ENCODE data around the gene BEGAIN.

The BEGAIN gene

DNA sequence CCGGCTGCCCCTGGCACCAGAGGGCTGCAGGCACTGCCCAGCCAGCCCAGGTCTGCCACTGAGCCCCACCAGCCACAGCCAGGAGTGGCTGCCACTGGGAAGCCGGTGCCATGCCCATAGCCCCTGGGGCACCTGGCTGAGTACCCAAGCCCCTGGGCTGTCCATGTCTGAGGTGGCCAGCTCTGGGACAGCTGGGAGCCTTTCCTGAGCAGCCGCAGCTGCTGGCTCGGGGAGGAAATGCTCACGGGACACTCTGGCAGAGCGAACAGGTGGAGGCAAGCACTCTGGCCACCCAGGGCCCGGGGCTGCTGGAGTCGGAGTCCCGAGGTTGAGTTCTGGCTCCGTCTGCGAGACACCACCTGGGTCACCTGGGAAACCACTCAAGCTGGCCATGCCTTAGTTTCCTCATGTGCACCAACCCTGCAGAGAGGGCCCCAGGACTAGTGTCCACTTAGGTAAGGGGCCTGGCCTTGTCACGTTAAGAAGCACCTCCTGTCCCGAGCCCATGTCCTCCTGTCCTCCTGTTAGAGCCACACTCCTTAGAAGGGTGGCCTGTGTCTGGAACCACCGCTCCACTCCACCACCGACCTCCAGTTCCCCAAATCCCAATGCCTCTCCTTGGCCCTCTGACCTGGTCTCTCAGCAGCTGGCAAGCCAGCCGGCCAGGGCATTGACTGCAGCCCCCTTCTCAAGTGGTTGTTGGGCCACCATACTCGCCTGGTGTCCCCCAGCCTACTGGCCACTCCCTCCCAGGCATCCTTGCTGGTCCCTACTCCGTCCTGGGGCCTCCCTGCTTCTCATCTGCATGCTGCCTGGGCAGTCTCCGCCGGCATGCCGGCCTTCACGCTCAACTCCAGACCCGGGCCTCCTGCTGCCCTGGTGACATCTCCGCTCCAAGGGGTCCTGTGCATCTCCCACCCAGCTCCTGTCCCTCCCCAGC lies 45.3 kb downstream of the BEGAIN start:
- no peak overlapping the region for H3K27ac ChIP-seq (ENCODE audit: insufficient read depth, low read depth, low read length, poor library complexity, severe bottlenecking)
- 92 to 93% methylated on average over 24 of the region's 24 CpGs for WGBS, 2 experiments
- no peaks in the 10 kb centered on the region for H3K9me3 ChIP-seq (ENCODE audit: control insufficient read depth, low read length)
- H3K4me1 ChIP-seq (ENCODE audit: control insufficient read depth, insufficient read depth, low read length) = peaks cover 11% of the 10 kb centered on the region
- peaks cover 5% of the 10 kb centered on the region for H3K27me3 ChIP-seq (ENCODE audit: control insufficient read depth, insufficient read depth, low read length, poor library complexity, severe bottlenecking)
- H3K36me3 ChIP-seq (ENCODE audit: control insufficient read depth, insufficient read depth, low read length) = no peaks in the 10 kb centered on the region
- no peak overlapping the region for H3K4me3 ChIP-seq (ENCODE audit: insufficient read depth, low read depth, low read length)

DNA sequence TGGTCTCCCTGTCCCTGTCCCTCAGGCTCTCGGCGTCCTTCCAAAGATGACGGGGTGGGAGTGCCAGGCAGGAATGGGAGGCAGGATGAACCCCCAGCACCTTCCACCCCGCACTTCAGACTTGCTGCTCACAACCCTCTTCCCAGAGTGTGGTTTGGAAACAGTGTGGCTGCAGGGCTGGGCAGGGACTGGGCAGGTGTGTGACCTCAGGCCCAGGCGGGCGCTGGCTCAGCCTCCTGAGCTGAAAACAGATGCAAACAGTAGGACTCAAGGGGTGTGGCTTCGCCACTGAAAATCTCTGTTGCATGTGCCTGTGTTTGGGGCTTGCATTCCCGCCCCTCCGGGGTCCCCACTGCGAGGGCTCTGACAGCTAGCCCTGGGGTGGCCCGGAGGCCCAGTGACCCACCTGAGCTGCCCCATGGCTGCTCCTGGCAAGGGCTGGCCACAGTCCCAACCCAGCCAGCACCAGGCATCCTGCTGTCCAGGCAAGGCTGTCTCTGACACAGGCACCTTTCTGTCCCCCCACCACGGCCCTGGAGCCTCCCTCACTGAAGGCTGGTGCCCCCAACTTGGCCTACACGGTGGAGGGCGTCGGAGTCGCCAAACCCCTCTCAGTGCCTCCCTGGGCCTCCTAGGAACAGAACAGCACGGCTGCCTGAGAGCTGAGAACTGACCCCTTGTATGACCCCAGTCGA lies 46.1 kb downstream of the BEGAIN start:
- H3K36me3 ChIP-seq (ENCODE audit: control insufficient read depth, insufficient read depth, low read length) = no peaks in the 10 kb centered on the region
- no peak overlapping the region for H3K4me3 ChIP-seq (ENCODE audit: insufficient read depth, low read depth, low read length)
- H3K27ac ChIP-seq (ENCODE audit: insufficient read depth, low read depth, low read length, poor library complexity, severe bottlenecking) = no peak overlapping the region
- peaks cover 8% of the 10 kb centered on the region for H3K4me1 ChIP-seq (ENCODE audit: control insufficient read depth, insufficient read depth, low read length)
- WGBS, 2 experiments = 90 to 91% methylated on average over 18 of the region's 18 CpGs
- H3K27me3 ChIP-seq (ENCODE audit: control insufficient read depth, insufficient read depth, low read length, poor library complexity, severe bottlenecking) = no peaks in the 10 kb centered on the region
- H3K9me3 ChIP-seq (ENCODE audit: control insufficient read depth, low read length) = no peaks in the 10 kb centered on the region

DNA sequence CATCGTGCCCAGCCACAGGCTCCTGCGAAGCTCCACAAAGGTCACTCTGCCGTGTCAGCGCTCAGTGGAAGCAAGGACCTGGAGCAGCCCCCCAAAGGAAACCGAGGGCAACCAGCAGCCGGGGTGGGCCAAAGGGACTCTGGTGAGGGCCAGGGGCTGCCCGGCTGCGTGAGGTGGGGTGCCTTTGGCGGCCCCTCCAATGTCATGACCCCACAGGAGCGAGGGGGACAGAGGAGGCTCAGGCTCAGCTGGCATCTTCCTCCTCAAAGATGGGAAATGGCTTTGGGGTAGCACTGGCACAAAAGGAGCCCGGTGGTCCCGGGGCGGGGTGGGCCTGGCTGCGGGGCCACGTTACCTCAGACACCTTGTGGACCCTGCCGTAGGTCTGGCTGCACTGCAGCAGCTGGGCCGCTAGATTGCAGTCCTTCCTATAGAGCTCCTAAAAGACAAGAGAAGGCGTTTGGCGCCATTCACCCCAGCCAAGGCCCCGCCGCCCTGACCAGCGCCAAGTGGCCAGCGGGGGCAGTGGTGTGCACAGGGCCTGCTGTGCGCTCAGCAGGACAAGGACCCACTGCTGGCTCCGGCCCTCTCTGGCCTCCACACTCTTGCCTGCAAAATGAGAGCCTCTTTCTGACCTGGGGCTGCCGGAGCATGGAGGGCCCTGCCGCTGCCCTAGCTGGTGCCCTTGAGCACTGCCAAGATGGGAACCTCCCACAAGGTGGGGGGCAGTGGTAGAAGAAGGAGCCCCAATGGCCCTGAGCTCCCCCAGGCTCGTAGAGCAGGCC lies 46.9 kb downstream of the BEGAIN start:
- Histone ChIP-seq H3K27ac (ENCODE audit: insufficient read depth, low read depth, low read length, poor library complexity, severe bottlenecking) (no peak overlapping the region), H3K9me3 (ENCODE audit: control insufficient read depth, low read length) (no peaks in the 10 kb centered on the region), H3K4me3 (ENCODE audit: insufficient read depth, low read depth, low read length) (no peak overlapping the region), H3K36me3 (ENCODE audit: control insufficient read depth, insufficient read depth, low read length) (no peaks in the 10 kb centered on the region), H3K27me3 (ENCODE audit: control insufficient read depth, insufficient read depth, low read length, poor library complexity, severe bottlenecking) (no peaks in the 10 kb centered on the region), H3K4me1 (ENCODE audit: control insufficient read depth, insufficient read depth, low read length) (peaks cover 5% of the 10 kb centered on the region)
- WGBS, 2 experiments = 90 to 92% methylated on average over 28 of the region's 28 CpGs

DNA sequence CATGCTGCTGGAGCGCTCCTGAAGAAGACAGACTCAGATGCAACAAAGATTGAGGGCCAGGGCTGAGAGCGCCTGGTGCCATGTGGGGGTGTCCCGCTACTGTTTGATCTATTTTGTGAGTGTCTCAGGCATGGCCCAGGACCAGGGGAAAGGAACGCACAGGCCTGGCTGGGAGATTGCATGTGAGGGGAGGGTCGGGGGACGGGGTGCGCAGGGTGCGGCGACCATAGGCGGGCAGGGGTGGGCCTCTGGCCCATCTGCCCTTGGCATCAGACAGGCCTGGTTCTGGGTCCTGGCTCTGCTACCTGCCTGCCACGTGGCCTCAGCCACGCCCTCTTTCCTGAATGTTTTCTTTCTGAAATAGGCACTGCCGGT lies 47.5 kb downstream of the BEGAIN start:
- no peak overlapping the region for H3K27ac ChIP-seq (ENCODE audit: insufficient read depth, low read depth, low read length, poor library complexity, severe bottlenecking)
- H3K9me3 ChIP-seq (ENCODE audit: control insufficient read depth, low read length) = no peaks in the 10 kb centered on the region
- 92% methylated on average over 13 of the region's 13 CpGs for WGBS, 2 experiments
- no peaks in the 10 kb centered on the region for H3K36me3 ChIP-seq (ENCODE audit: control insufficient read depth, insufficient read depth, low read length)
- peaks cover 4% of the 10 kb centered on the region for H3K4me1 ChIP-seq (ENCODE audit: control insufficient read depth, insufficient read depth, low read length)
- H3K4me3 ChIP-seq (ENCODE audit: insufficient read depth, low read depth, low read length) = no peak overlapping the region
- no peaks in the 10 kb centered on the region for H3K27me3 ChIP-seq (ENCODE audit: control insufficient read depth, insufficient read depth, low read length, poor library complexity, severe bottlenecking)

DNA sequence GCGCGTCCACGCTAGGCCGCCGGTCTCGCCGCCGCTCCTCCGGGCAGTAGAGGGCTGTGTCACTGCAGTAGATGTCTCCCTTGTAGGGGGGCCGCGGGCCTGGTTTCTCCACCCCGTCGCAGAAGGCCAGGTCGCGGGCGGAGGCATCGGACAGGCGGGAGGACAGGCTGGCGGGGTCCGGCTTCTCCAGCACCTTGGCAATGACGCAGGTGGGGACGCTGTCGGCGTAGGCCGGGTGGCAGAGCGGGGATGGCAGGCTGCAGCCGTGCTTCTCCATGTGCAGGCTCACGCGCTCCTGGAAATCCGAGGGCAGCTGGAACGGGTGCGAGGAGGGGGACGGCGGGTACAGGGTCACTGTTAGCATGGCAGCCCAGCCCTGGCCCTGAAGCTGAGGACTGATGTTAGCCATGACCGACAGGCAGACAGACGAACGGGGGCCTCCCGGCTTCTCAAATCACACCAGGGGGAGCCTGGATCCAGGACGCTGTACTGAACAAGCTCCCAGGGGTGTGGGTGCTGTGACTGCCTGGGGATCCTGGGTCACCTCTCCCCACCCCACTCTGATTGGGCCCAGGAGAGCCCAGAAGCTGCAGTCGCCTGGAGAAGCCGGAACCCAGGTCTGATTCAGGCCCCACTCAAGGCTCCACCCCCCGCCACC lies 48.1 kb downstream of the BEGAIN start:
- Histone ChIP-seq H3K9me3 (ENCODE audit: control insufficient read depth, low read length) (no peaks in the 10 kb centered on the region), H3K27ac (ENCODE audit: insufficient read depth, low read depth, low read length, poor library complexity, severe bottlenecking) (no peak overlapping the region), H3K36me3 (ENCODE audit: control insufficient read depth, insufficient read depth, low read length) (no peaks in the 10 kb centered on the region), H3K4me1 (ENCODE audit: control insufficient read depth, insufficient read depth, low read length) (peaks cover 10% of the 10 kb centered on the region), H3K27me3 (ENCODE audit: control insufficient read depth, insufficient read depth, low read length, poor library complexity, severe bottlenecking) (no peaks in the 10 kb centered on the region), H3K4me3 (ENCODE audit: insufficient read depth, low read depth, low read length) (no peak overlapping the region)
- WGBS, 2 experiments = 95 to 96% methylated on average over 42 of the region's 42 CpGs

DNA sequence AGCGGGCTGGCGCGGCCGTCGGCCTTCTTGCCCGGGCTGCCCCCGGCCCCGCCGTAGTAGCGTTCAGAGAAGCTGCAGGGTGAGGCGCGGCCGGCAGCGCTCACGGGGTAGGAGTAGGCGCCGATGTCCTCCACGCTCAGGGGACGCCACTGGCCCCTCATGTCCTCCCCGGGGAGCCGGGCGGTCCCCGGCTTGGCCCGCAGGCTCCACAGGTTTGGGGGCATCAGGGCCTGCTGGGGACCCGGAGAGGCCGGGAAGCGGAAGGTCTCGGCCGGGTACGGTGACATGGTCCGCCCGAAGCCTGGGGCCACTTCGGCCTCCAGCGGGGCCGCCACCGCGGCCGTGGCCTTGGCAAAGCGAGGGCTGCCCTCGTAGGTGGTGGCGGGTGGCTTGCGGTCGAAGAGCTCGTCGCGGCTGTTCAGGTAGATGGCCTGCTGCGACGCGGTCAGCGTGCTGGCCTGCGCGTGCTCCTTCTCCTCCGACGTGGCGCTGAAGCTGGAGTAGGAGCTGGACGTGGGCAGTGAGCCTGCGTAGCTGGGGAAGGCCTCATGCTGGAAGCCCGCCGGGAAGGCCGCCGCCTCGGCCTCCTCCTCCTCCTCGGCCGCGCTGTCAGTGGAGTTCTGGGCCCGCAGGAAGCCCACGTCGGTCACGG lies 48.7 kb downstream of the BEGAIN start:
- Histone ChIP-seq H3K4me3 (ENCODE audit: insufficient read depth, low read depth, low read length) (no peak overlapping the region), H3K27ac (ENCODE audit: insufficient read depth, low read depth, low read length, poor library complexity, severe bottlenecking) (no peak overlapping the region), H3K27me3 (ENCODE audit: control insufficient read depth, insufficient read depth, low read length, poor library complexity, severe bottlenecking) (no peaks in the 10 kb centered on the region), H3K4me1 (ENCODE audit: control insufficient read depth, insufficient read depth, low read length) (peaks cover 12% of the 10 kb centered on the region), H3K9me3 (ENCODE audit: control insufficient read depth, low read length) (no peaks in the 10 kb centered on the region), H3K36me3 (ENCODE audit: control insufficient read depth, insufficient read depth, low read length) (no peaks in the 10 kb centered on the region)
- 96 to 97% methylated on average over 69 of the region's 69 CpGs for WGBS, 2 experiments

DNA sequence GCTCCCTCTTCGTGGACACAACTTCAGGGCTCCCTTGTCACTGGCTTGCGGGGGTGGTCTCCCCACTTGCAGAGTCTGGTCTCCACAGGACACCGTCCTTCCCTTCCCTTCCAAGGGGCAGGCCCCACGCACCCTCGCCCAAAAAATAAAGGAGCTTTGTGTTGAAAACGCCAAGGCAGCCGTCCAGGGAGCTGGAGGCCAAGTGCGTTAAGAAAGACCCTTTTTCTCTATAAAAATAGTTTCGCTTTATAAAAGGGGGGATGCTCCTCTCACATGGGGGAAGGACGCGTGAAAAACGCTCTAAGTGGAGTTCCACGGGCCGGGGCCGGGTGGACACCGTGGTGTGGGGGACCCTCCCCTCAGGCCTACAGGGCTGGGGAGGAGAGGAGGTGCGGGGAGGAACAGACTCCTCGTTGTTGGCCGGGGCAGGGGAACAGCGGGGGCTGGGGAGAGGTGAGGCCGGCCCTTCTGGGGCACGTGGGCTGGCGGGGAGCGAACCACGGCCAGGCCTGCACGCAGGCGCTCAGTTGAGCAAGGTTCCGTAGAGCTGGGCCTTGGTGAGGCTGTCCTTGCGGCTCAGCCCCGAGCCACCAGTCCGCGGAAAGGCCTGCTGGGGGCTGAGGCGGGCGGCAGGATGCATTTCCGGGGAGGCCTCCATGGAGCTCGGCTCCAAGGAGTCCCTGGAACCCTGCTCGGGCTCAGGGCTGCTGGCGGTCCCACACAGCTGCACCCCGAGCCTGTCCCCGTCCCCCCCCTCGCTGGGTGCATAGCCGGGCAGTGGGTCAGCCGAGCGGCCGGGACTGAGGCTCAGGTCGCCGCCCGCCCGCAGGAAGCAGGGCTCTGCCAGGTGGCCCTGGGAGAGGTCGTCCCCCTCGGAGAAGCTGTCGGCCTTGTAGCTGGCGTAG lies 49.5 kb downstream of the BEGAIN start:
- Histone ChIP-seq H3K4me3 (ENCODE audit: insufficient read depth, low read depth, low read length) (no peak overlapping the region), H3K36me3 (ENCODE audit: control insufficient read depth, insufficient read depth, low read length) (no peaks in the 10 kb centered on the region), H3K9me3 (ENCODE audit: control insufficient read depth, low read length) (no peaks in the 10 kb centered on the region), H3K4me1 (ENCODE audit: control insufficient read depth, insufficient read depth, low read length) (peaks cover 12% of the 10 kb centered on the region), H3K27ac (ENCODE audit: insufficient read depth, low read depth, low read length, poor library complexity, severe bottlenecking) (no peak overlapping the region), H3K27me3 (ENCODE audit: control insufficient read depth, insufficient read depth, low read length, poor library complexity, severe bottlenecking) (no peaks in the 10 kb centered on the region)
- 93% methylated on average over 53 of the region's 53 CpGs for WGBS, 2 experiments

DNA sequence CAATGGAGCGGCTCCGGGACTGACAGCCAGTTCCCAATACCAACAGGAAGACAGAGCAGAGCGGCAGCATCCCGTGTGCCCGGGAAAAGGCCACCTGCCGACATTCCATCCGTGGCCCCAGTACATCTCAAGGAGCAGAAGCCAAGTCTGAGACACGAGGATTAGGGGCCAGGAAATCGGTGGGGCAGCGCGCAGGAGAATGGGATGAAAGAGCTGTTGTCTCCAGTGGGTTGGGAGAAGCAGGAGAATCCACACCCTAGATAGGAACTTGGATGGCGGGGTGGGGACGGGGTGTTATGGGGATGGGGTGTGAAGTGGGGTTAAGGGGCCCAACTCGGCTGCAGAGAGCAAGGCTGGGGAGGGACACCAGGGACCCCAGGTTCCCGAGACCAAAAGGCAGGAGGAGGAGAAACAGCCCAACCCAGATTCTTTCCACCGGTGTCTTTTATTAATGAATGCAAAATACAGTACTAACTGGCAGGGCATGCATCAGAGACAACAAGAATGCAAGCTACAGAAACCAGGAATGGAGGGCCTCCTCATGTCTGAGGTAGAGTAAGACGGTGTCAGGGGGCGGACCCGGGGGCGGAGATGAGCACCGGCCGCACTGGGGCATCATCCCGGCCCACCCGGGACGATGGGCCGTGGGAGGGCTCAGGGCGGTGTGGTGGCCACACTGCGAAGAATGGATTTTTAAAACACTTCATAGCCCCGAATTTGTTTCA lies 50.3 kb downstream of the BEGAIN start:
- Histone ChIP-seq H3K36me3 (ENCODE audit: control insufficient read depth, insufficient read depth, low read length) (no peaks in the 10 kb centered on the region), H3K4me1 (ENCODE audit: control insufficient read depth, insufficient read depth, low read length) (peaks cover 12% of the 10 kb centered on the region), H3K4me3 (ENCODE audit: insufficient read depth, low read depth, low read length) (no peak overlapping the region), H3K9me3 (ENCODE audit: control insufficient read depth, low read length) (no peaks in the 10 kb centered on the region), H3K27ac (ENCODE audit: insufficient read depth, low read depth, low read length, poor library complexity, severe bottlenecking) (no peak overlapping the region), H3K27me3 (ENCODE audit: control insufficient read depth, insufficient read depth, low read length, poor library complexity, severe bottlenecking) (no peaks in the 10 kb centered on the region)
- 87 to 89% methylated on average over 29 of the region's 29 CpGs for WGBS, 2 experiments

Measured in ectodermal cell (in vitro differentiated cells).